SK-N-SH (cell line): Measurements from ENCODE around the gene AXL. TPM values are rescaled to one million over a fixed set of nuclear protein-coding genes. Genes with fewer than 3 reads are reported as not detected.

Experiments used
- CTCF ChIA-PET: fragments of 300-600, 350-600 bp; formaldehyde crosslinking; extraction: SDS; loops from one replicate; lab custom pipeline; 2021; lab: Yijun Ruan, JAX
- POLR2A ChIA-PET: fragments of 350-600 bp; sonication (Branson Sonifier 250); formaldehyde crosslinking; extraction: SDS; loops from one replicate; lab custom pipeline; 2020; ENCODE audit warnings: antibody characterized with exemption, inconsistent platforms; lab: Yijun Ruan, JAX
- DNase-seq: peaks from one replicate; pipeline ENCODE4 v3.0.0; 2012
- H2AFZ ChIP-seq: fragments of 200-600 bp; sonication (generic); 2 replicates; pipeline ENCODE4 v1.8.1; 2016; ENCODE audit warnings: antibody characterized with exemption, mild to moderate bottlenecking, low read depth
- H3F3A ChIP-seq: fragments of 200-600 bp; sonication (generic); replicated peaks from 2 replicates; pipeline ENCODE3; 2016; ENCODE audit warnings: antibody characterized with exemption, mild to moderate bottlenecking; ENCODE audit not compliant: insufficient read depth
- H3K27ac ChIP-seq, 2 experiments: fragments of 200-500 bp in 1 of 2; fragments of 200-600 bp in 1 of 2; sonication (Bioruptor generic) in 1 of 2; sonication (generic), shearing (Covaris generic) in 1 of 2; 2 replicates each; pipeline versions ENCODE4 v1.5.1 to v1.6.1; 2014 to 2016; ENCODE audit warnings: low read depth in 2 of 2, inconsistent platforms in 1 of 2, low read length in 1 of 2, mild to moderate bottlenecking in 1 of 2, mixed read lengths in 1 of 2
- H3K27me3 ChIP-seq: fragments of 200-600 bp; sonication (generic), shearing (Covaris generic); 2 replicates; pipeline ENCODE4 v1.6.1; 2016; ENCODE audit warnings: mixed run types; ENCODE audit not compliant: insufficient read depth
- H3K36me3 ChIP-seq, 2 experiments: fragments of 200-500 bp in 1 of 2; fragments of 200-600 bp in 1 of 2; sonication (Bioruptor generic) in 1 of 2; sonication (generic) in 1 of 2; replicated peaks in 1 of 2; 2 replicates each; pipeline versions ENCODE3 to v1.5.1; 2014 to 2016; ENCODE audit warnings: low read length in 1 of 2, mild to moderate bottlenecking in 1 of 2; ENCODE audit not compliant: insufficient read depth in 2 of 2, control insufficient read depth in 1 of 2
- H3K4me1 ChIP-seq, 2 experiments: fragments of 200-500 bp in 1 of 2; fragments of 200-600 bp in 1 of 2; sonication (Bioruptor generic) in 1 of 2; sonication (generic), shearing (Covaris generic) in 1 of 2; 2 replicates each; pipeline versions ENCODE4 v1.5.1 to v1.6.1; 2014 to 2016; ENCODE audit warnings: low read depth in 1 of 2, low read length in 1 of 2, mixed run types in 1 of 2; ENCODE audit not compliant: insufficient read depth in 2 of 2, control insufficient read depth in 1 of 2
- H3K4me2 ChIP-seq: fragments of 200-600 bp; sonication (generic), shearing (Covaris generic); 2 replicates; pipeline ENCODE4 v1.6.1; 2017; ENCODE audit warnings: mixed run types
- H3K4me3 ChIP-seq, 2 experiments: fragments of 200-500 bp in 1 of 2; fragments of 200-600 bp in 1 of 2; sonication (Bioruptor generic) in 1 of 2; sonication (generic), shearing (Covaris generic) in 1 of 2; 2 replicates each; pipeline versions ENCODE4 v1.5.1 to v1.8.1; 2014 to 2016; ENCODE audit warnings: low read depth in 2 of 2, inconsistent platforms in 1 of 2, low read length in 1 of 2, mild to moderate bottlenecking in 1 of 2, mixed read lengths in 1 of 2, moderate library complexity in 1 of 2
- H3K79me2 ChIP-seq: fragments of 200-600 bp; sonication (generic); 2 replicates; pipeline ENCODE4 v1.8.1; 2017; ENCODE audit warnings: mild to moderate bottlenecking; ENCODE audit not compliant: insufficient read depth
- H3K9ac ChIP-seq: fragments of 200-600 bp; sonication (generic); 2 replicates; pipeline ENCODE4 v1.6.1; 2017; ENCODE audit warnings: mixed run types
- H3K9me2 ChIP-seq: fragments of 200-600 bp; sonication (generic); 2 replicates; pipeline ENCODE4 v1.6.1; 2017; ENCODE audit warnings: mixed run types
- H3K9me3 ChIP-seq: fragments of 200-600 bp; sonication (generic); 2 replicates; pipeline ENCODE4 v1.6.1; 2017; ENCODE audit warnings: mixed run types, mild to moderate bottlenecking, moderate library complexity
- H4K20me1 ChIP-seq: fragments of 200-600 bp; sonication (generic); 2 replicates; pipeline ENCODE4 v1.6.1; 2017; ENCODE audit warnings: mild to moderate bottlenecking, mixed run types; ENCODE audit not compliant: insufficient read depth
- CHD2 ChIP-seq: fragments of 150-350 bp; IDR thresholded peaks from 2 replicates; pipeline ENCODE4 v1.6.1; 2018; ENCODE audit warnings: low read length; ENCODE audit not compliant: partially characterized antibody
- EP300 ChIP-seq, 2 experiments: IDR thresholded peaks; 2 replicates each; pipeline versions ENCODE4 v1.4.0 to v1.6.1; 2012; ENCODE audit warnings: borderline replicate concordance in 1 of 2, low read depth in 1 of 2, low read length in 1 of 2
- FOSL2 ChIP-seq: IDR thresholded peaks from 2 replicates; pipeline ENCODE4 v1.4.0; 2012; ENCODE audit warnings: low read depth, mild to moderate bottlenecking, moderate library complexity, borderline replicate concordance
- FOXJ3 ChIP-seq: sonication (generic); formaldehyde crosslinking; IDR thresholded peaks from 2 replicates; pipeline ENCODE4 v1.5.1; 2020; ENCODE audit warnings: mild to moderate bottlenecking, missing genetic modification reagents
- FOXM1 ChIP-seq: IDR thresholded peaks from 2 replicates; pipeline ENCODE4 v1.4.0; 2012; ENCODE audit warnings: low read depth, mild to moderate bottlenecking
- MXI1 ChIP-seq: IDR thresholded peaks from 2 replicates; pipeline ENCODE4 v1.6.1; 2012; ENCODE audit warnings: mild to moderate bottlenecking, low read depth, low read length, improper control_type of control experiment
- NRF1 ChIP-seq: IDR thresholded peaks from 2 replicates; pipeline ENCODE4 v1.6.1; 2012; ENCODE audit warnings: low read depth, mild to moderate bottlenecking, low read length
- PBX3 ChIP-seq: IDR thresholded peaks from 2 replicates; pipeline ENCODE4; 2012
- POLR2AphosphoS5 ChIP-seq: IDR thresholded peaks from 2 replicates; pipeline ENCODE4 v1.6.1; 2012; ENCODE audit warnings: low read depth, low read length
- RCOR1 ChIP-seq: fragments of 150-350 bp; IDR thresholded peaks from 2 replicates; pipeline ENCODE4 v1.6.1; 2017; ENCODE audit warnings: antibody characterized with exemption, low read length
- RFX5 ChIP-seq: IDR thresholded peaks from 2 replicates; pipeline ENCODE4 v1.6.1; 2012; ENCODE audit warnings: mild to moderate bottlenecking, improper control_type of control experiment, low read length
- RXRA ChIP-seq: IDR thresholded peaks from 2 replicates; pipeline ENCODE4 v1.4.0; 2012; ENCODE audit warnings: low read depth, mild to moderate bottlenecking, borderline replicate concordance
- USF2 ChIP-seq: fragments of 150-350 bp; IDR thresholded peaks from 2 replicates; pipeline ENCODE4 v1.6.1; 2017; ENCODE audit warnings: antibody characterized with exemption, low read length, low read depth, borderline replicate concordance
- ZBTB33 ChIP-seq: IDR thresholded peaks from 2 replicates; pipeline ENCODE4 v1.4.0; 2012; ENCODE audit warnings: low read depth, borderline replicate concordance
- WGBS: methylation state at CpG from one replicate; pipeline ENCODE4 v1.1.6; 2017; ENCODE audit warnings: low lambda C conversion rate; 5-methylcytosine and 5-hydroxymethylcytosine counted together
- polyA plus RNA-seq, 3 experiments: library from polyadenylated mRNA; depleted of rRNA; stranded (reverse); fragments of >200 nt; gene quantifications; 2 replicates each; pipeline ENCODE4 v1.2.3, GENCODE V29; 2012
- TF ChIP-seq, protein P1 (sequence below): fragments of 150-350 bp; IDR thresholded peaks from 2 replicates; pipeline ENCODE4 v1.6.1; 2016; ENCODE audit warnings: mild to moderate bottlenecking, low read depth, low read length
- TF ChIP-seq, protein P2 (sequence below): IDR thresholded peaks from 2 replicates; pipeline ENCODE4 v1.4.0; 2012; ENCODE audit warnings: low read depth

AXL gene
- polyA plus RNA-seq, 1 of the 3 experiments (the other 2 are of a cell fraction), result 82.6 TPM

- Histone ChIP-seq H3K27me3 (no peaks in the 10 kb centered on the region), H3K4me3 (no peak overlapping the region; a peak in 1 of 4 replicates), H3K4me1 (no peaks in the 10 kb centered on the region), H3K79me2 (peaks cover 24% of the 10 kb centered on the region), H3K9ac (no peak overlapping the region), H4K20me1 (no peaks in the 10 kb centered on the region), H3K36me3 (peaks cover 29 to 80% of the 10 kb centered on the region in 2 experiments), H3K27ac (no peak overlapping the region), H2AFZ (no peak overlapping the region), H3K9me2 (no peaks in the 10 kb centered on the region), H3F3A (peaks cover 49% of the 10 kb centered on the region), H3K4me2 (no peak overlapping the region), H3K9me3 (no peaks in the 10 kb centered on the region)
- POLR2A ChIA-PET, result no interaction called here
- 78% methylated on average over 9 of the region's 9 CpGs for WGBS
- TF ChIP-seq PBX3, result no peak
- TF ChIP-seq FOXJ3 (CRISPR knock-in tag), result no peak
- TF ChIP-seq POLR2AphosphoS5, result no peak
- no peak for TF ChIP-seq ZBTB33
- TF ChIP-seq FOSL2, result no peak
- no peak for TF ChIP-seq CHD2
- TF ChIP-seq RXRA, result no peak
- no peak for TF ChIP-seq RFX5
- no peak for TF ChIP-seq RCOR1
- no peak for DNase-seq
- CTCF ChIA-PET, result interaction anchor here (1.7 kb wide), 2 partner anchors 13 to 15 kb away, joined by 5 to 6 read pairs; partner anchors contain the start of gene HNRNPUL1
Observed at GRCh38 chr19:41249707-41250423, 30.8 kb downstream of the AXL start.

- Histone ChIP-seq H3K4me1 (no peaks in the 10 kb centered on the region), H3K36me3 (peaks cover 41 to 78% of the 10 kb centered on the region in 2 experiments), H4K20me1 (no peaks in the 10 kb centered on the region), H3K79me2 (peaks cover 17% of the 10 kb centered on the region; the same call in 1 of the 2 replicates), H3K27me3 (no peaks in the 10 kb centered on the region), H3K9me2 (no peaks in the 10 kb centered on the region), H3K27ac (no peak overlapping the region), H3F3A (peaks cover 60% of the 10 kb centered on the region), H3K9ac (no peak overlapping the region), H2AFZ (no peak overlapping the region), H3K4me2 (no peak overlapping the region), H3K4me3 (no peak overlapping the region), H3K9me3 (no peaks in the 10 kb centered on the region)
- ChIA-PET CTCF (interaction anchor here (2.4 kb wide), 1 partner anchor 9 kb away, joined by 8 read pairs; no protein-coding TSS in a partner anchor), POLR2A (no interaction called here)
- WGBS, result 87% methylated on average over 6 of the region's 6 CpGs
- DNase-seq, result no peak
- TF ChIP-seq RFX5 (no peak), MXI1 (no peak), RXRA (no peak), EP300 (IDR thresholded peaks at IDR 0.05; ENCODE audit: borderline replicate concordance in 1 of 2, low read depth in 1 of 2, low read length in 1 of 2) (no peak), FOXJ3 (CRISPR knock-in tag) (no peak), USF2 (no peak), NRF1 (no peak), FOXM1 (no peak), FOSL2 (no peak), CHD2 (no peak)
- TF ChIP-seq, protein P1, sequence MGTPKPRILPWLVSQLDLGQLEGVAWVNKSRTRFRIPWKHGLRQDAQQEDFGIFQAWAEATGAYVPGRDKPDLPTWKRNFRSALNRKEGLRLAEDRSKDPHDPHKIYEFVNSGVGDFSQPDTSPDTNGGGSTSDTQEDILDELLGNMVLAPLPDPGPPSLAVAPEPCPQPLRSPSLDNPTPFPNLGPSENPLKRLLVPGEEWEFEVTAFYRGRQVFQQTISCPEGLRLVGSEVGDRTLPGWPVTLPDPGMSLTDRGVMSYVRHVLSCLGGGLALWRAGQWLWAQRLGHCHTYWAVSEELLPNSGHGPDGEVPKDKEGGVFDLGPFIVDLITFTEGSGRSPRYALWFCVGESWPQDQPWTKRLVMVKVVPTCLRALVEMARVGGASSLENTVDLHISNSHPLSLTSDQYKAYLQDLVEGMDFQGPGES, result no peak
- TF ChIP-seq, protein P2, sequence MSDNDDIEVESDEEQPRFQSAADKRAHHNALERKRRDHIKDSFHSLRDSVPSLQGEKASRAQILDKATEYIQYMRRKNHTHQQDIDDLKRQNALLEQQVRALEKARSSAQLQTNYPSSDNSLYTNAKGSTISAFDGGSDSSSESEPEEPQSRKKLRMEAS, result no peak
Observed at GRCh38 chr19:41253660-41254059, 34.6 kb downstream of the AXL start.
